Measurements from ENCODE around the gene HIBCH. TPM values are rescaled to one million over a fixed set of nuclear protein-coding genes. Genes with fewer than 3 reads are reported as not detected.

HIBCH gene
- total and polyA plus RNA-seq, 2 experiments from 2014 or later, result 25.7 to 42.3 TPM

GRCh38 chr2:190334479-190335224 is 15.0 kb upstream of the HIBCH start (continued):
- TF ChIP-seq ZNF462 (CRISPR knock-in tag; IDR thresholded peaks at IDR 0.05) (no peak), ETS1 (IDR thresholded peaks at IDR 0.05) (no peak), ZNF331 (CRISPR knock-in tag; IDR thresholded peaks at IDR 0.05; ENCODE audit: low read depth) (no peak), JUNB (IDR thresholded peaks at IDR 0.05; ENCODE audit: unreplicated experiment) (no peak), STAT1 (IDR thresholded peaks at IDR 0.05; ENCODE audit: unreplicated experiment) (no peak)

- ATAC-seq (no peak), DNase-seq (ENCODE audit: low spot score) (no peak)
- H3K27me3 Mint-ChIP-seq (ENCODE audit: insufficient read depth, low read depth, poor library complexity), result no peaks in the 10 kb centered on the region
- no peaks in the 10 kb centered on the region for H3K36me3 ChIP-seq (ENCODE audit: insufficient read depth)
- peak overlapping the region; percentile 3; the same call in 1 of the 2 replicates for H3K27ac Mint-ChIP-seq
- no peaks in the 10 kb centered on the region for H3K27me3 ChIP-seq (ENCODE audit: insufficient read depth)
- no peaks in the 10 kb centered on the region for H3K9me2 ChIP-seq (ENCODE audit: insufficient read depth)
- H2AFZ ChIP-seq, result no peak overlapping the region
- H3K4me1 ChIP-seq (ENCODE audit: insufficient read depth), result no peaks in the 10 kb centered on the region
- H3K9me3 Mint-ChIP-seq, result no peaks in the 10 kb centered on the region
- no peaks in the 10 kb centered on the region for H4K20me1 ChIP-seq (replicated peaks; ENCODE audit: insufficient read depth)
- no peak overlapping the region for H3K27ac ChIP-seq (ENCODE audit: low read depth)
- no peaks in the 10 kb centered on the region for H3K36me3 Mint-ChIP-seq (ENCODE audit: low read depth)
- no peak overlapping the region for H3K4me3 Mint-ChIP-seq
- H3K79me2 ChIP-seq (replicated peaks; ENCODE audit: insufficient read depth), result no peaks in the 10 kb centered on the region
- no peak overlapping the region for H3K4me3 ChIP-seq
- H3F3A ChIP-seq (replicated peaks; ENCODE audit: low read depth), result no peaks in the 10 kb centered on the region
- no peak overlapping the region for H3K4me2 ChIP-seq
- H3K4me1 Mint-ChIP-seq, result no peaks in the 10 kb centered on the region
- TF ChIP-seq EZH2phosphoT487 (IDR thresholded peaks at IDR 0.05; ENCODE audit: unreplicated experiment), result no peak
- TF ChIP-seq REST (IDR thresholded peaks at IDR 0.05; ENCODE audit: unreplicated experiment), result no peak
- TF ChIP-seq ZNF331 (CRISPR knock-in tag; IDR thresholded peaks at IDR 0.05; ENCODE audit: low read depth), result no peak
- TF ChIP-seq JUNB (IDR thresholded peaks at IDR 0.05; ENCODE audit: unreplicated experiment), result no peak
- no peak for TF ChIP-seq CTCF (conservative IDR thresholded peaks at IDR 0.05; ENCODE audit: low read depth in 2 of 2)
Observed at GRCh38 chr2:190333928-190334327, 14.3 kb upstream of the HIBCH start.
